ENCODE data around the gene GAN.
"Not testable (repeated sequence)": the region's sequence is repeated elsewhere in the genome, so short reads cannot be mapped to it uniquely, and the experiment has no call there.

The GAN gene

DNA sequence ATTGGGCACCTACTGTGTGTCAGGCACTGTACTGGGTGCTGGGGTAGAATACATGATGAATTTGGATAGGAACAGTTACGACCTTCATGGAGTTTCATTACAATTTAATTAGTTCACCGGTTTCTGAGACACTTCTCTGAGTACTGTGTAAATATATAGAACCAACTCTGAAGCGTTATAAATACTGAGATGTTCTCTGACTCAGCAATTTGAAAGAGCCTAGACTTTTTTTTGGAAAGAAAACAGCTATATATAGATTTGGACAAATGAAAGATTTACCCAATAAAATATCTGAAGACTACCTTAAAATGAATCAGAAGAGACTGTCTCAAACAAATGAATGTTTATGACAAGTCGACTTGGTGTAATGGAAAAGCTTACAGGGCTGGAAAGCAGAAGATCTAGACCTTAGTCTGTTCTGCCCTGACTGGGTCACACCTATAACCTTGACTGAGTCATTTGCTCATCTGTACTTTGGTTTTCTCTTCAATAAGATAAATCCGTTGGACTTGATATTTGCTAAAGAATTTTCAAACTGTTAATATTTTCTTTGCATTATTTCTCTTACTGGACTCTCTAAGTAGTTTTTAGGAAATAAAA lies 4.6 kb upstream of the GAN start:
- DNase-seq, result no peak

DNA sequence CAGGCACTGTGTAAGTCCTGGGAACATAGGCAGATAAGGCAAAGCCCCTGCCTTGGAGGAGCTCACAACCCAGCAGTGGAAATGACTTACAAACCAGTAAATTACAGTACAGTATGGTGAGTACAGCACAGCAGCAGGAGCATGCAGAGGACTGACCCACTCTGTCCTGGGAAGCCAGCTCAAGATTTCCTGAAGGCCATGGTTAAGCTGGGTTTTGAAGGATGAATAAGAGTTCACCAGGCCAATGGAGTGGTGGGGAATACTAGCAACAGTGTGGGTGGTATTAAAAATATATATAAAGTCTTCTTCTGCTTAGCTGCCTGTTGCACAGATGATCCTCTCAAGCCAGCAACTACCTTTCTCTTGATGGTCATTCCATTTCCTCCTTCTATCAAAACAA lies 3.0 kb upstream of the GAN start:
- no peak for DNase-seq

DNA sequence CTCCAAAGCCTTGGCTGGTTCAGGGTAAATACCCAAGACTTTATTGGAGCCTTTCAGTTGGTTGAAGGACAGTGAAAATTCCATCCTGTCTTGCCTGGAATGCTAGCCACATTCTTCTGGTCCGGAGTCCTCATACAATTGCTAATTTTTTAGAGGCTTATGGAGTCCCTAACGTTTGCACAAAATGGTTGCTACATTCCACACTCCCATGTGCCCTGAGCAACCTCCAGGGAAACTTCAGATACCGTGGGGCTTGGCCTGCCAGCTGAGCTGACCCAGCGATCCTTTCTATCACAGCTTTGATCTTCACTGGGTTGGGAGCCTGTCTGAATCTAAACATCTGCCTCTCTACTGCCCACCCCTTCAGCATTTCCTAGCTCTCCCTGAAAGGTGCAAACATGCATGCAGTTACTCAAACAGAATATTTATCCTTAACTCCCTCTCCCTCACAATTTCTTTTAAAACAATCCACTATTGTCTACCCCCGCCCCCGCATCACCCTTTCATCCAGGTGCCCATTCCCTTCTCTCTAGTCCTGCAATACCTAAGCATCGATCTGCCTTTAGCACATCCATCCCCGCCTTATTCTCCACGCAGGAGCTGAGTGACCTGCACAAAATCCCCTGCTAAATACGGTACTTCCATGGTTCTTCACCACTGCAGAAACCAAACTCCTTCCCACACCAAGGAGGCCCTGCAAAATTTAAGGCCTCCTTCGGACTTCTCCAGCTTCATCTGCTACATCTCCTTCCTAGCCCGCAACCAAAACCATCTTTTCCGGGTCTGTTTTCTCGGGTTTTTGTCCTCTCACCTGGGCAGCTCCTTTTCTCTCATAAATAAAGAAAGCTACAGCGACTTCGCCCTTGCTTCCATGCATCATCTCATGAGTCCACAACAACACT lies 810 bp upstream of the GAN start:
- DNase-seq, result no peak

DNA sequence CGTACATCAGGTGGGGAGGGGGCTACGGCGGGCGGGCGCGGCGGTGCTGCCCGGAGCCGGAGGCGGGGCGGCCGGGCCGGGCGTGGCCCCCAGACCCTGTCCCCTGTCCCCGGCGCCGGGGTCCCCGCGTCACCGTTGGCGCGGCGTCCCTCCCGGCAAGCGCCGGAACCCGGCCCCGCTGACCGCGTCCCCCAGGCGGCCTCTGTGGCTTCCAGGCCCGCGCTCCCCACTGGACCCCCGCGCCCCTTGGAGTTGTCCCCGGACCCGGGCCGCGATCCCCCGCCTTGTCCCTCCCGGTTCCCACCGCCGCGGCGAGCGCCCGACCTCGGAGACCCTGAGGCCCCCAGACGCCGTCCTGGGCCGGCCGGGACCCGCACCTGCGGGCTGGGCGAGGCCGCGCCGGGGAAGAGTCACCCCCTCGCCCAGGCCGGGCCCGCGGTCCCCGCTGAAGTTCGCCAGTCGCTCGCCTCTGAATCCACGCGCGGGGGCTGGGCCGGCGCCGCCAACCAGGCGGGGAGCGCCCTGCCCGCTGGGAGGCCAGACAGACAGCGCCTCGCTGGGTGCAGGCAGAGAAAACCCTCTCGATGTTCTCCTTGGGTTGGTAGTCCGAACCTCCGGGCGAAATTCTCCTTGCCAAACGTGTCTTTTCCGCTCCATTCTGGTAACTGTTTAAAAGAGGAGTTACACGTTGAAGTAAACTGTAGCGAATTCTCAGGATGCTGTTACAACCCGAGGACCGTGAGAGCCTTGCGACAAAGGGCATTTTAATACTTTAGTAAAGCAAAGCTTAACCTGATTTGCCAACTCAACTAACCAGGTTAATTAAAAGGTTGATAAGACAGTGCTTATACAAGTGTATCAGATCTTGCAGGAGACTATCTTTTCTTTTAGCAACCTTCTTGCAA lies 761 bp downstream of the GAN start:
- DNase-seq, result peak; percentile 14 to 39

DNA sequence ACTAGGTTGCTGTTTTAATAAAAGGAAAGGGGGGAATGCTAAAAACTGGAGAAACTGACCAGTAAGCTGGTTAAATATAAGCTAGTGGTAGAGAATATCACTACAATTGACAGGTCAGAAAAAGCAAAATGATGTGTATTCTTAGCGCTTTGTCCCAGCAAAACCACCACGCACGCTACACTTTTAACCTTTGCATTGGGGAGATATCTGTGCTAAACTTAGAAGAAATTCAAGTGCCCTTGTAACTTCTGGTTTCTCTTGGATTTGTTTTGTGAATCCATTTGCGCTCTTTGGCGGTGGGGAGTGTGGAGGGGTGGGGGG lies 1.4 kb downstream of the GAN start:
- no peak for DNase-seq

DNA sequence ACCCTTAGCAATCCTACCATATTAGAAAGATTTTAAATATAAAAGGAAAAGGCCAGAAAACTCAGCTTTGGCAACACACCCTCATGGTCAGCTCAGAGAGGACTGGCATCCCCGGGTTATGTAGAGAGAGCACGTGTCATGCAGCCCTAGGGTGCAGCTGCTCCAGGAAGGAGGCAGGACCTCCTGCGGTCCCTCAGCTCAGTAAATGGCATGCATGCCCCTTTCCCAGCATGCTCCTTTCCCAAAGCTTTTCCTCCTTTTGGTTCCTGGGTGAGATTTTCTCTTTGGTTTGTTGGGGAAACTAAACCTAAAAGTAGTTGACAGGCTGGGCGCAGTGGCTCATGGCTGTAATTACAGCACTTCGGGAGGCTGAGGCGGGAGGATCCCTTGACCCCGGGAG lies 3.9 kb downstream of the GAN start:
- no peak for DNase-seq

DNA sequence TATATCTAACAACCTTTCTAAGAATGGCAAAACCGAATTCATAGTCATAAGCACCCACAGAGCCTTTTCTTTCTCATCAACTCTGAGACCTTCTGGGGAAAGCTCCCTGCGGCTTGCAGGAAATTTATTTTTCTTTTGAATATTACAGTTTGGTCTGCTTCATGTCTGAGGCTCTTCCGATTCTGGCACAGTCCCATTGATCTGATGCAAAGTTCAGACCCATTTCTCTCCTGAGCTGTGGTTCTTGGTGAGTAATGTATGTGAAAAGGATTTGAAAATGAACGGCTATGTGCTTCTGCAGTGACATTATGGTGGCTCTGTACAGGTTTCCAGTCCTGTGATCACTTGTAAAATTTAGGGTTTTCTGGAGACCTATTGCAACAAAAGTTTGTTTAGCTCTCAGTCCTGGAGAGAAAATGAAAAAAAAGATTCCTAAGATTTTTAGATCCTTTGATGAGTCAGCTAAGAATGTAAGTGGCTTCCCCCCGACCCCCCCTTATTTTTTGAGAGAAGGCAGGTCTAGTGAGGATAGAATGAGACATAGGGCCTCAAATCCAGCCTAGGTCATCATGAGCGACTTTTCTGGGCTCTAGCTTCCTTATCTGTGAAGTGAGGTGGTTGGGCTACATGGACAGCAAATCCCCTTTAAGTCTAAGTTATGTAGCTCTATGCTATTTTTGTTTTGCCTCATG lies 4.6 kb downstream of the GAN start:
- DNase-seq, result no peak

DNA sequence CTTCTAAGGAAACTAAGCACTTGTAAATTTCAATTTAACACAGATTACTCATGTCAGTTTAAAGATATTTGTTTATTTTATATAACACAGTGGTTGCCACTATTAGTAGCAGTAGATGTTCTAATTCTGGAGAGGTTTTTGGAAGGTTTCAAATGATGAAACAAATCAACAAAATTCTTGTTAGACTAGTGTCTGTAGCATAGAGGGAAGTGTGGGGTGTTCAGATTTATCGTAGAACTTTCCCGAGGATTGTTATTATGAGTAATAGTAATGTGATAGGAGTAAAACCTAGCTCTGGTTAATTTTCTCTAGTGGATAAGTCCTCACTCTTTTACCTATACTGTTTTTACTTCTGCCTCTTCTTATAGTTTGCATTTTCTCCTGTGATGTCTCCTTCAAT lies 6.3 kb downstream of the GAN start:
- no peak for DNase-seq

DNA sequence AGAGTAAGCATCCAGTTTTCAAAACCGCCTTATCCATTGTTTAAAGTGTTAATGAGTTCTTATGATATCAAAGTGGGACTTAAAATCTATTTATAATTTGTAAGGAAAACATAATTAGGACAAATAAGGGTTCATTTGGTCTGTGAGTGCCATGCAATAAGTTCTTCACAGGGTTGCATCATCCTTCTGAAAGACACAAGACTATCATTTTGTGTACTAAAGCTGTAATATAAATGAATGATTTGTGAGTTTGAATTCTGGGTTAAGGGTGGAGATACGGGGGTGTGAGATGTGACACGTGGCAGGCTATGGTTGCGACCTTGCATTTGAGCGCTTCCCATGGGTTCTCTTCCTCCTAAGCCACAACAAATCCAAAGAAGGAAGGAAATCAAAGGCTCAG lies 6.8 kb downstream of the GAN start:
- DNase-seq, result no peak

DNA sequence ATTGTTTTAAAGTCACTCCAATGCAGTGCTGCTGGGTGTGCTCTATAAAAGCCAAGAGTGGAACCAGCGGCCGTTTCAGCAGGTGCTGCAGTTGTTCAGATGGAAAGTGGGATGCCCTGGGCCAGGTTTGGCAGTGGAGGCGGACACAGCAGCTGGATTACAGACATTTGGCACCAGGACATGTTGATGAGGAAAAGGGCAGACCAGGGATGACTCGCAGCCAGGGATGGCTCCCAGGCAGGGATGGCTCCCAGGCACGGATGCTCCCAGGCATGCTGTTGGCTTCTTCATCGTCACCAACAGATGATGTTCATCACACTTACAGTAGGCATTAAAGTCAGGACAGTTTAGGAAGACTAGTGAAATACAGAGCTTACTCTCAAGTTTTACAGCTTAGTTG lies 10.0 kb downstream of the GAN start:
- no peak for DNase-seq

DNA sequence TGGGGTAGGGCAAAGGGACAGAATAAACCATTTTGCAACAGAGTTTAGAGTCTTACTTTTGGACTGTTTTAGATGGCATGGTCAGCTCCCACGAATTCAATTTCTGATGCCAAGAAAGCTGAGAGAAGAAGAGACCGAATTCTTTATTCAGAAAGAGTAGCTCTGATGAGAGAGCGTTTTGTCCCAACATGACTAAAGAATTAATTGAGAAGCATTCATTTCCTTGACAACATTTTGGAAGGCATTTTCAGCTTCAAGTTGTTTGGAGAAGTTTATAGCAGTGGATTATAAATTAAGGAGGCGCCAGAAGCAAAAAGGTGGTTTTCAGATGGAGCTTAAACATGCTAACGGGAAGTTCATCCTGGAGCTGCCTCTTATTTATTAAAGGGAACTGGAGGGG lies 12.2 kb downstream of the GAN start:
- DNase-seq, result no peak

DNA sequence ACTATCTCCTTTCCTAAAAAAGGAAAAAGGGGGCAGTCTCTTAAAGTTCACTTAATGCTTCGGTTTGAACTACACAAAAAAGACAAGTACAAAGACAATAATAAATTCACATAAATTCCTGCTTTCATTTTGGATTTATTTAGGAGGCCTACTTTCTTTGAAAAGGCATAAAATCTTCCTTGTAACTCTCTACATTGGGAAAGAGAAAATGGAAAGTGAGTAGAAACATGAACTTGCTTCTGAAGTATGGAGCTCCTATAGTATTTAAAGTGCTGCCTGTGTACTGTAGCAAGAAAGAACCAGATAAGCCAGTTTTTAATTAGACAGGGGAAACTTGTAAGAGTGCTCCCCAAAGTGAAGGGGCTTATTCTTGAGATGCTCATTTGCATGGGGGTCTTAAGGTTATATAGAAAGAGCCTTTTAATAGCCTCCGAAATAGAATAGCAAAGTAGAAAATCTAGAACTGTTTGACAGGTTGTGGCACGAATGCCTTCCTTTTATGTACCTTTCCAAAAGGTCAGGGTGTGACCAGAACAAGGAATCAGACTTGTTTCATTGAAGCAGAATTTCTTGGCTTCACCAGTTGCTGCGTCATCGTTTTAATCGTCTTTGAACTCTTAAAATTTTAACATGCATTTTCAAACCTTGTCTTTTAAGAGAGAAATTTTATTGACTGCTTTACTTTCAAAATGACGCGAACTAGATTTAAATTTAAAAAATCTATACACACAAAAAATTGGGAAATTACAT lies 12.9 kb downstream of the GAN start:
- no peak for DNase-seq

DNA sequence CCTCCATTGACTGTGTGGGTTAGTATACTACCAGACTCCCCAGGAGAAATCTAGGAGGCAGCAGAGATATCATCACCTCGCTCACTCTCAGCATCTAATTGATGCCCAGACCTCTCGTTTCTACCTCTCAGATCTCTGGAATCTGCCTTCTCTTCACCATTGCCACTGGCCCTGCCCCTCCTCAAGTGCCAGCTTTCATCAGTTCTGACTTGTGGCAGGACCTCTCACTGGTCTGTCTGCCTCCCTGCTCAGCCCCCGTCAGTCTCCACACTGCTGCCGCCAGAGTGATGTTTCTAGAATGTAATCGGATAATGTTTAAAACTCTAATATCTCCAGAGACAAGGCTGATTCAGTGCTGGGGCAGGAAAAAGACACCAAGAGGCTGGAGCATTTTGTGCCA lies 15.2 kb downstream of the GAN start:
- no peak for DNase-seq

DNA sequence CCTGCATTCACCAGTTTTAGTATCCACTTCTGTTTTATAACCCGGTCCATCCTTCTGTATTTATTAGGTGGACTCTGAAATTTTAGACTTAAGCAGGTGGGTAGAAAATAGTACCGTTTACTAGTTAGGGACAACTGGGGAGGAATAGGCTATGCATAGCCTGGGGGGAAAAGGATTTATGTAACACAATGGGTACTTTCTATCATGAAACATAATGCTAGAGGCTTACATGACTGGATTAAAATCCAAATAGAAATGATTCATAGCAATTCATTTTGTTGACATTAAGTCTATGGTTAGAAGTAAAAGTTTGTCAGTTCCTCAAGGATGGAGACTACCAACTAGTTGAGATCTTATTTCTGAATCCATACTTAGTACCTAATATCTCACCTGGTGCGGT lies 18.6 kb downstream of the GAN start:
- no peak for DNase-seq

DNA sequence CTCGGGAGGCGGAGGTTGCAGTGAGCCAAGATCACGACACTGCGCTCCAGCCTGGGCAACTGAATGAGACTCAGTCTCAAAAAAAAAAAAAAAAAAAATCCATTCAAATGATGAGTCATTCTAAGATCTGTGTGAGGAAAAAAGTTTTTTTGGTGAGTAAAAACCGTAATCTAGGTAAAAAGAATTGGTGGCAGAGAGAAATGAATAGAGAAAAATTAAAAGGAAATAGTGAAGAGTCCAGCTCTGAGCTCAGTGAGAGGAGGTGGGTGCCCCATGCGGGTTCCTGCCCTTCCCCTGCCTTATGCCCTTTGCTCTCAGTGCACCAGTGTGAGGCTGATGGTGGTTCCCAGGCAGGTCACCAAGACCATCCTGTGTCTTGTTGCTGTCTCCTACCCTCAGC lies 20.9 kb downstream of the GAN start:
- DNase-seq, result no peak

DNA sequence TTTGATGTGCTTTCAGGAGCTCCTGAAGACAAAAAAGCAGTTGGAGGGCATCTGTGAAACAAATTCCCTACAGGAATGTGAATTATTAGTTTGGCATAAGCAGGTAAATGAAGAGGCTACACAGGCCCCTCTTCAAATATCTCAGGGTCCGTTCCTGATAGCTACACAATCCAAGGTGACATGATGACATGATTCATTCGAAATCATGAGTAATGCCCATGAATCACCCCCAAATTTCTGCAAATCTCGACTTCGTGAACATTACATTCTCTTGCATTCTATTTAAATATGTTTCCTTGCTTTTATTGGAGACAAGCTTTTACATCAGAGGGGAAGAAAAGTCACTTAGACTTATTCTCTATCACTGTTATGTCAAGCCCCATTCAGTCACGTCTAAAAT lies 22.3 kb downstream of the GAN start:
- DNase-seq, result no peak

DNA sequence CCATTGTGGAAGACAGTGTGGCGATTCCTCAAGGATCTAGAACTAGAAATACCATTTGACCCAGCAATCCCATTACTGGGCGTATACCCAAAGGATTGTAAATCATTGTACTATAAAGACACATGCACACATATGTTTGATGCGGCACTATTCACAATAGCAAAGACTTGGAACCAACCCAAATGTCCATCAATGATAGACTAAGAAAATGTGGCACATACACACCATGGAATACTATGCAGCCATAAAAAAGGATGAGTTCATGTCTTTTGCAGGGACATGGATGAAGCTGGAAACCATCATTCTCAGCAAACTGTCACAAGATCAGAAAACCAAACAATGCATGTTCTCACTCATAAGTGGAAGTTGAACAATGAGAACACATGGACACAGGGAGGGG lies 30.4 kb downstream of the GAN start:
- DNase-seq, result not testable (repeated sequence)

DNA sequence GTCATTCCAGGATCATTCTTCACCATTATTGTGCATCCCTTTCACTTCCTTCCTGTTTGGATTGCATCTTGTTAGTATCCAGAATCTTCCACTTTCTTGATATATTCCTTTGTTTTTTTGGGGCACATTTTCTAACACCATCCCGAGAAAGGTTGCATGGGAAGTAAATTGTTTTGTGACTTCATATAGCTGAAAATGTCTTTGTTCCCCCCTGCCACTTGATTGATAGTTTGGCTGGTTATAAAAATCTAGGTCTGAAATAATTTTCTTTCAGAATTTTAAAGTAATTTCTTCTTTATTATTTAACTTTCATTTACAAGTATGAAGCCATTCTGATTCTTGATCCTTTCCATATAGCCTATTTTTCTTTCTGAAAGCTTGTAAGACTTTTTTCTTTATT lies 32.7 kb downstream of the GAN start:
- DNase-seq, result no peak

DNA sequence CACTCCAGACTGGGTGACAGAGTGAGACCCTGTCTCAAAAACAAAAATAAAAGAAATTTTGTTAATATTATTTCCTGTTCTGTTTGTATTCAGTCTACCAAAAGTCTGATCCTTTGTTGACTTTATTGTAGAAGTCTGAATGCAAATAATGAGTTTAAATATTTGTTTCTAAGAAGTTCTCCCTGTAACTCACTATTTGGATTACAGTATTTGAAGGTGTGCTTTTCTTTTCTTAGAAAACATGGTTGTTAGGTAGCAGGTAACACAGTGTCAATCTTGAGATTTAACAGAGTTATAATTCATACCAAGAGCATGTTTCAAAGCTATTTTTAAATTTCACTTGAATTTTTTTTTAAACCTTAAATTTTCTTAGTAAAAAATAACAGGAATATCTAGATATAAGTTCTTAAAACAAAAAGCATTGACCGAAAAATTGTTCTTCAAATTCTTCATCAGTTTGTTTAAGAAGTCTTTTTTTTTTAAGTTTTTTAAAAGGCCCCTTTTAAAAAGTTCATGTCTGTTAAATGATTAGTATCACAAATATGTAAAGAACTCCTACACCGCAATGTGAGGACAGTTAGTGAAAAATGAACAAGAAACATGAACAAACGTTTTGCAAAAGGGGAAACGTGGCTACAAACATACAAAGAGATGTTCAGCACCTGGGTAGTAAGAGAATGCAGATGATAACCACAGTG lies 35.0 kb downstream of the GAN start:
- no peak for DNase-seq

DNA sequence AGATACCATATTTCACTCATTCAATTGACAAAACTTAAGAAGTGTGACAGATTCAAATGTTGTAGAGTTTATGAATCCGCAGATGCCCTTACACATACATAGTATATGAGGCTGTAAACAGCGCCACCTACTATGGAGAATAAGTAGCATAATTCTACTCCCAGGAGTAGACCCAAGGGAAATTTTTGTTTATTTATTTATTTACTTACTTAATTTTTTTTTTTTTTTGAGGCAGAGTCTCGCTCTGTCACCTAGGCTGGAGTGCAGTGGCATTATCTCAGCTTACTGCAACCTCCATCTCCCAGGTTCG lies 35.5 kb downstream of the GAN start:
- no peak for DNase-seq

DNA sequence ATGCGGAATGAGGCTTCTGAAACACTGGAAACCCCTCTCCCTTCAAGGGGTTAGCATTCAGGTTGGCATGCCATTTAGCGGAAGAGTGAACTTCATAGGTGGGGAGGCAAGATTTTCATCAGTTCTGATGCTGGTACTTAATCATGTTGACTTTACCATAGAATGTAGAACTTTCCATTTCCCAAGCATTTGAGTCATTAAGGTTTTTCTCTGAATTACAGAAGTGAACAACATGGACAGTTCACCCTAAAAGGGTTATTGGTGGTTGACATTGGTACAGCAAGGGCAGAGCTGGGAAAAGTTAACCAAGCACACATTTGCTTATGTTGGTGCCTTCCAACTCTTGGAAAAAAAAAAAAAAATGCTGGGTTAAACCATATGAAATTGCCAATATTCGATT lies 39.1 kb downstream of the GAN start:
- no peak for DNase-seq

DNA sequence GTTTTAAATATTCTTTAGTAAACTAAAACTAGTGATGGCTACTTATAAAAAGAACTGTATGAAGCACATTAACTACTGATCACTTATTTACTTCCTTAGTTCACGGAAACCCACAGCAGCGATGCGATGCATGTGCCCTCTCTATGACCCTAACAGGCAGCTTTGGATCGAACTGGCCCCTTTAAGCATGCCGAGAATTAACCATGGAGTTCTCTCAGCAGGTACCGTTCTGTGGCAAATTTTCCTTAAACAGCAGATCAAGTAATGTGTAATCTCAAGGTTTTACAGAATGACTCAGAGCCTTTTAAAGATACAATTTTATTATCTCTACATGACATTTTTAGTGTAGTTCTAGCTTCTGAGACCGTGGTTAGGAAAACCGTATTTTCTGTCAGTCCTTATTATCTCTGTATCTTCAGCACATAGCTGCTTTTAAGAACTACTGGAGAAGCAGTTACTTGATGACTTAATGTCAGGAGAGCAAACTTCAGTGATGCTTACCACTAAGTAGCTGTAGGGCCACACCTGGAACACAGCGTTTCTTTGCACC lies 43.0 kb downstream of the GAN start:
- DNase-seq, result no peak
